ENCODE data around the gene TMEM79.
A peak's percentile ranks its signal among the peaks of the same experiment; 100 is the strongest.

Gene TMEM79

DNA sequence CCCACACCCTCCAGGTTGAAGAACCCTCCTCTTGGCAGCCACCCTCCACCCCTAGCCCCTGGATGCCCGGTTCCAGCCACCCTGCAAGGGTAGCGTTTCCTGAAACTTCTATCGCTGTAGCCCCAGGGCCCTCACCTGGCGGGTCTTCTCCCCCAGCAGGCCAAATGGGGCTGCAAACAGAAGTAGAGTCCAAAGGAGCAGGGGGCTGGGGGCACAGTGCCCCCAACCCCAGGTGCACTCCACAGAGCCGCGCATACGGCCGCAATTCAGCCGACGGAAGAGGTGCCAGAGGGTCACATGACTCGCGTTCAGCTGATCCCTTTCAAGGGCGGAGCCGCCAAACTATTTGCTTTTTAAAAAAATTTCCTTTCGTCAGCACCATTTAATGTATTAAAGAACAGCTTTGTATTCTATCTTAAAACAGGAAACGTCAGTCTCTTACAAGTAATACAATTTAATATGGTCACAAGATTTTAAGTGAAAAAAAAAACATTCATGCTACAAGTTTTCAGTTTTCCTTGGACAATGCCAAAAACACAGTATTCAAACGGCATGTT is 11.3 kb downstream of the TMEM79 start, which contains the start of gene GLMP:
TSS of gene GLMP (minus strand) at position 289 of the 557 bp plus-strand sequence. CDS start at position 255, 34 bp downstream.
- TF ChIP-seq, protein P1, sequence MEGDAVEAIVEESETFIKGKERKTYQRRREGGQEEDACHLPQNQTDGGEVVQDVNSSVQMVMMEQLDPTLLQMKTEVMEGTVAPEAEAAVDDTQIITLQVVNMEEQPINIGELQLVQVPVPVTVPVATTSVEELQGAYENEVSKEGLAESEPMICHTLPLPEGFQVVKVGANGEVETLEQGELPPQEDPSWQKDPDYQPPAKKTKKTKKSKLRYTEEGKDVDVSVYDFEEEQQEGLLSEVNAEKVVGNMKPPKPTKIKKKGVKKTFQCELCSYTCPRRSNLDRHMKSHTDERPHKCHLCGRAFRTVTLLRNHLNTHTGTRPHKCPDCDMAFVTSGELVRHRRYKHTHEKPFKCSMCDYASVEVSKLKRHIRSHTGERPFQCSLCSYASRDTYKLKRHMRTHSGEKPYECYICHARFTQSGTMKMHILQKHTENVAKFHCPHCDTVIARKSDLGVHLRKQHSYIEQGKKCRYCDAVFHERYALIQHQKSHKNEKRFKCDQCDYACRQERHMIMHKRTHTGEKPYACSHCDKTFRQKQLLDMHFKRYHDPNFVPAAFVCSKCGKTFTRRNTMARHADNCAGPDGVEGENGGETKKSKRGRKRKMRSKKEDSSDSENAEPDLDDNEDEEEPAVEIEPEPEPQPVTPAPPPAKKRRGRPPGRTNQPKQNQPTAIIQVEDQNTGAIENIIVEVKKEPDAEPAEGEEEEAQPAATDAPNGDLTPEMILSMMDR (IDR thresholded peaks at IDR 0.05; ENCODE audit: low read depth, low read length), result no peak
- peak; percentile 73 to 77 for DNase-seq (ENCODE audit: low read depth in 2 of 2)
- peak within 1 kb of the TSS; percentile 92 to 97 for H3K4me3 ChIP-seq (replicated peaks in 1 of 2; ENCODE audit: low read depth in 2 of 2, low read length in 2 of 2)

DNA sequence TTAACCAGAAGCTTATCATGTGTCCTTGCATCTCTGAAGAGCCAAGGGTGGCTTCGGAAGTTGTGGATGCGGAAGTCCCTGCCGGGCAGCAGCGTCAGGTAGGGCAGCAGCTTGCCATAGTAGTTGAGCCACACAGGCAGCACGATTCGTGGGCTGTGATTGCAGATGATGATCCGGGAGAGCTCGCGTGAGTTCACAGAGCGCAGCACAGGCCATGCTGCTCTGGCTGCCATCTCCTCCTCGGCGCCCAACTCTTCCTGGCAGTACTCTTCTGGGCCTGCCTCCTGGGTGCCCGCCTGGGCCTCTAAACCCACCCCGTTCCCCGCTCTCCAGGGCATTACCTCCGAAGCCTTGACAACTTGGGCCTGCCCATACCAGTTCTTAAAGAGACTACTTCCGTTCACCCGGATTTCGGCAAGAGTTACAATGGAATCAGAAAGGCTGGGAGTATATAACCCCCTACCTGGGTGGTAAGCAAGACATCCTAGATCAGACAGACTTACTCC is 14.8 kb downstream of the TMEM79 start, which contains the start of gene VHLL:
TSS of gene VHLL (minus strand) at position 456 of the 506 bp plus-strand sequence. CDS start at position 338, 118 bp downstream.
- TF ChIP-seq, protein P1 (IDR thresholded peaks at IDR 0.05; ENCODE audit: low read depth, low read length), result no peak
- H3K4me3 ChIP-seq (replicated peaks in 1 of 2; ENCODE audit: low read depth in 2 of 2, low read length in 2 of 2), result no peak within 1 kb of the TSS
- no peak for DNase-seq (ENCODE audit: low read depth in 2 of 2)

DNA sequence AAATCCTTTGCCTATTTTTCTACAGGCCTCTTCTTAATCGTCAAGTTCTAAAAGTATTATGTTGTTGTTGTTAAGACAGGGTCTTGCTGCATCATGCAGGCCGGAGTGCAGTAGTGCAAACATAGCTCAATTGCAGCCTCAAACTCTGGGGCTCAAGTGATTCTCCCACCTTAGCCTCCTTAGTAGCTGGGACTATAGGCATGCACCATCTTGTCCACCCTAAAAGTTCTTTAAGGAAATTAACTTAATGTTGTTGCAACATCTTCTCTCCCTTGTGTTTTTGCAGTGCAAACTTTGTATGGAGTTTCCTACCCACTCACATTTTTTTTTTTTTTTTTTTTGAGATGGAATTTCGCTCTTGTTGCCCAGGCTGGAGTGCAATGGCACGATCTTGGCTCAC is 19.1 kb downstream of the TMEM79 start:
- TF ChIP-seq, protein P1 (IDR thresholded peaks at IDR 0.05; ENCODE audit: low read depth, low read length), result no peak

DNA sequence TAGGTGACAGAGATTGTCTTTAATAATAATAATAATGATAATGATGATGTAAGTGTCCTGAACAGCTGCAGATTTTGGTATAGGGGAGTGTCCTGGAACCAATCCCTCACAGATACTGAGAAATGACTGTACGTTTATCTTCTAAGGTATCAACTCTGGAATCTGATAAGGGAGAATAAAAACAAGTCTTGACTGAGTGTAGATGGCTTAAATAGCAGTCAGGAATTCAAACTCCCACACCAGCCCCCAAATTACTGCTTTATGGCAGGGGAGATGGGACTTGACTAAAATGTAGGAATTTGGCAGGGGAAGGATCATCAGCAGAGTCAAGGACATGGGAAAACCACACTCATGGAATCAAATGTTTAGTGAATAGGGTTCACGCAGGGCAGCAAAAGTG is 21.1 kb downstream of the TMEM79 start:
- TF ChIP-seq, protein P1 (IDR thresholded peaks at IDR 0.05; ENCODE audit: low read depth, low read length), result no peak
- no peak for DNase-seq (ENCODE audit: low read depth in 2 of 2)
- H3K4me3 ChIP-seq (replicated peaks in 1 of 2; ENCODE audit: low read depth in 2 of 2, low read length in 2 of 2), result no peak overlapping the region

More for the DNA sequence above, 19.1 kb downstream of the TMEM79 start:
- no peak for DNase-seq (ENCODE audit: low read depth in 2 of 2)
- H3K4me3 ChIP-seq (replicated peaks in 1 of 2; ENCODE audit: low read depth in 2 of 2, low read length in 2 of 2), result no peak overlapping the region

DNA sequence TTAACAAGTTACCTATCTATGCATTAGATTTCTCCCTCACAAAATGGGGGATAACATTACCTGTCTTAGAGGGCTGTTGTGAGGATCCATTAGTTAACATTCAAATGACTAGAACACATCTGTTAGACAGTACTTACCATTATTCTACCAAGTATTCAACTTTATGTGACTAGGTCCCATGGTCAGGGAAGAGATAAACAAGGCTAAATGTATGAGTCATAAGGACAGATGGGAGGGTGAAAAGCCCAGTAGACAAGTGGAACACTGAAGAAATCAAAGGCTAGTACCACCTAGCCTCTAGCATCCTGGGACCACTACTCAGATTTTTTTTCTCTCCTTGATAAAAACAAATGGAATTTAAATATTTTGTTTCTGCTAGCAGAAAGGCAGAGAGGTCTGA is 24.0 kb downstream of the TMEM79 start:
- peak; percentile 34 to 53 for DNase-seq (ENCODE audit: low read depth in 2 of 2)
- H3K4me3 ChIP-seq (replicated peaks in 1 of 2; ENCODE audit: low read depth in 2 of 2, low read length in 2 of 2), result no peak overlapping the region
- TF ChIP-seq, protein P1 (IDR thresholded peaks at IDR 0.05; ENCODE audit: low read depth, low read length), result no peak

DNA sequence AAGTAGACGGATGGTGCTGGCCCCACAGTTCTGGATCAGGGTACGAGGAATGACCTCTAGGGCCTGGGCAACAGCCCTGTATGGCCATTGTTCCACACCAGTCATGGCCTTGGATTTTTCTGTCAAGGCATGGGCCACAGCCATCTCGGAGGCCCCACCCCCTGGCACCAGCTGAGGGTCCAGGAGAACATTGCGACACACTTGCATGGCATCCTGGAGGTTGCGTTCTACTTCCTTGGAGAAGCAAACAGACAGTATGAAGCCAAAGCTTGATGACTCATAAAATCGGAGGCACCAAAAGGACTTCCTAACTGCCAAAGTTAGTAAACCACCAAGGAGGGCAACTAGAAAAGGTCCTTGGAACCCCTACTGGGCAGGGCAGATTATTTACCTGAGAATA is 26.8 kb downstream of the TMEM79 start:
- H3K4me3 ChIP-seq (replicated peaks in 1 of 2; ENCODE audit: low read depth in 2 of 2, low read length in 2 of 2), result no peak overlapping the region
- TF ChIP-seq, protein P1 (IDR thresholded peaks at IDR 0.05; ENCODE audit: low read depth, low read length), result no peak
- DNase-seq (ENCODE audit: low read depth in 2 of 2), result peak; percentile 62 to 79
